NCI-H82 (cell line): Measurements from ENCODE around the gene GNAO1.

Experiments
- DNase-seq: peaks from one replicate; lab custom pipeline; 2025; lab: John Stamatoyannopoulos, UW

The GNAO1 gene

GRCh38 chr16:56350491-56351405 is 159.5 kb downstream of the GNAO1 start:
- DNase-seq: no peak

- no peak for DNase-seq
Observed at GRCh38 chr16:56351481-56351880, 160.2 kb downstream of the GNAO1 start.

- no peak for DNase-seq
Observed at GRCh38 chr16:56352351-56353053, 161.2 kb downstream of the GNAO1 start.

GRCh38 chr16:56353054-56353921 is 162.0 kb downstream of the GNAO1 start:
- DNase-seq: no peak

GRCh38 chr16:56354016-56354415 is 162.7 kb downstream of the GNAO1 start:
- no peak for DNase-seq

GRCh38 chr16:56354746-56355145 is 163.5 kb downstream of the GNAO1 start:
- no peak for DNase-seq

- DNase-seq: no peak
Observed at GRCh38 chr16:56355221-56355620, 163.9 kb downstream of the GNAO1 start.

GRCh38 chr16:56355786-56356275 is 164.5 kb downstream of the GNAO1 start:
- DNase-seq: no peak

GRCh38 chr16:56356276-56357240 is 165.3 kb downstream of the GNAO1 start:
- peak; percentile 85 for DNase-seq

GRCh38 chr16:56357241-56357764 is 166.0 kb downstream of the GNAO1 start:
- no peak for DNase-seq

- DNase-seq: peak; percentile 12
Observed at GRCh38 chr16:56357765-56358322, 166.6 kb downstream of the GNAO1 start.

GRCh38 chr16:56360117-56361008 is 169.1 kb downstream of the GNAO1 start:
- no peak for DNase-seq

- no peak for DNase-seq
Observed at GRCh38 chr16:56362057-56362655, 170.9 kb downstream of the GNAO1 start.

- no peak for DNase-seq
Observed at GRCh38 chr16:56362706-56363105, 171.4 kb downstream of the GNAO1 start.

- DNase-seq: no peak
Observed at GRCh38 chr16:56363181-56363716, 172.0 kb downstream of the GNAO1 start.

- DNase-seq: no peak
Observed at GRCh38 chr16:56363781-56364565, 172.7 kb downstream of the GNAO1 start.

GRCh38 chr16:56364865-56365264 is 173.6 kb downstream of the GNAO1 start:
- no peak for DNase-seq

- no peak for DNase-seq
Observed at GRCh38 chr16:56365552-56365951, 174.3 kb downstream of the GNAO1 start.
